Right renal cortex interstitium (tissue), 3 donors: Measurements from ENCODE around the gene ZNF417. TPM values are rescaled to one million over a fixed set of nuclear protein-coding genes. Genes with fewer than 3 reads are reported as not detected.
"Not testable (repeated sequence)": the region's sequence is repeated elsewhere in the genome, so short reads cannot be mapped to it uniquely, and the experiment has no call there.

Experiments used
- DNase-seq, 3 donors: peaks; one replicate each; pipeline ENCODE4 v3.0.0-alpha.2; 2013; ENCODE audit warnings: low read depth in 3 of 3, low spot score in 2 of 3
- polyA plus RNA-seq, 3 donors: library from polyadenylated mRNA; unstranded; fragments of 120-200 nt; gene quantifications; one replicate each; pipeline ENCODE4 v1.2.1, GENCODE V29; 2013; ENCODE audit not compliant: insufficient read length in 3 of 3

Gene ZNF417
- polyA plus RNA-seq = 10 to 100 TPM; 20.3 to 29.4 (median 23.3) TPM

DNA sequence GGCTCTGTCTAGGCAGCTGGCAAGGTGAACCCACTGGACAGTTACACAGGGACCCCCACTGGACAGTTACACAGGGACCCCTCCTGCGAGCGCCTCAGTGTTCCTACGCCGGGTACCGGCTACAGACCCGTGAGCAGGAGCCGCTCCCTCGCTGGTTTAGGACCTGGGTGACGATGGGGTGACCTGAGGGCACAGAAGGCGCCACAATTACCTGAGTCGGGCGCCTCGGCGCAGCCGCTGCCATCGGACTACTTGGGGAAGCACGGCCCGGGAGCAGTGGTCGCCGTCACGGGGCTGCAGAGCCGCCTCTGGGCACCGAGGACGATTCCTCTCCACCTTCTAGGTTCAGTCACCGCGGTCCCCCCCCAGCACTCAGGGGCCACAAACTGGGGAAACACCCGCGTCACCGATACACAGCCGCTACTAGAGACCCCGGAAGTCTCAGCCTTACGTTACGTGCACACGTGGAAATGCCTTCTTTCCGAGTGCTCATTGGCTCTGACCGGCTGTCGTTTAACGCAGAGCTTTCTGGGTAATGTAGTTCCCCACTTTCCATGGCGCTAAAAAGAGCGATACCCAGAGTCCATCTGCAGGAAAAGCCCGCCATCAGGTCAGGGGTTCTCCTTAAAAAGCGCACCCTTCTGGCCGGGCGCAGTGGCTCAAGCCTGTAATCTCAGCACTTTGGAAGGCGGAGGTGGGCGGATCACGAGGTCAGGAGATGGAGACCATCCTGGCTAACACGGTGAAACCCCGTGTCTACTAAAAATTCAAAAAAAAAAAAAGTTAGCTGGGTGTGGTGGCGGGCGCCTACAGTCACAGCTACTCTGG, at the start of gene ZNF417:
Gene ZNF417 (minus strand): TSS at position 425 of the 828 bp plus-strand sequence. CDS start 181 bp downstream, at position 244.
- DNase-seq = peak; percentile 91 to 93 (median 92)

- no peak for DNase-seq
These were observed 48.4 kb upstream of the ZNF417 start for GRCh38 chr19:57964761-57965160.

DNA sequence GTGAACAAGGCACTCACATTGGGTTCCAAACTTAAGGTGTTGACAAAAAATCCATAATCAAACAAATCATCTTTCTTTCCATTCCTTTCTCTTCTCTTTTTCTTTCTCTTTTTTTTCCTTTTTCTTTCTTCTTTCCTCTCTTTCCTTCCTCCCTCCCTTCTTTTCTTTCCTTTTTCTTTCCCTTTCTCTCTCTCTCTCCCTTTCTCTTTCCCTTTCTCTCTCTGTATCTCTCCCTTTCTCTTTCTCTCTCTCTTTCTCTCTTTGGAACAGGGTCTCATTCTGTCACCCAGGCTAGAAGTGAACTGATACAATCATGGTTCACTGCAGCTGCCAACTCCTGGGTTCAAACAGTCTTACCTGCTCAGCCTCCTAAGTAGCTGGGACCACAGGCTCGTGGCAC, 45.4 kb upstream of the ZNF417 start:
- DNase-seq = no peak

DNA sequence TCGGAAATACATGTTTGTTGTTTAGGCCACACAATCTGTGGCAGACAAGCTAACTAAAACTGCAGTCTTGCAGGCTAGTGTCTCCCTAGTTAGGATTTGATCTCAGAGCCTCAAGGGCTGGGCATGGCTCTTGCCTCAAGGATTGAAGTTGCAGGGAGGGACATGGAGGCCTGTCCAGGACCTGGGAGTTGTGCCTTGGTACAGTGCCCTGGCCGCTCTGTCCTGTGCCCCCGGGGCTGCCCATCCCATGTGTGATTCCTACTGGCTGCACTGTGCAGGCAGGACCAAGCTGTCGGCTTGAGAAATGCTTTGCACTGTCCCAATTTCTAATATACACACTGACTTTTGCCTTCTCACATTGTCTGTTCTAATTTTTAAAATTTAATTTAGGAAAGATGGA, 38.6 kb upstream of the ZNF417 start:
- DNase-seq = no peak

- DNase-seq = no peak
These were observed 33.3 kb upstream of the ZNF417 start for GRCh38 chr19:57949702-57950101.

DNA sequence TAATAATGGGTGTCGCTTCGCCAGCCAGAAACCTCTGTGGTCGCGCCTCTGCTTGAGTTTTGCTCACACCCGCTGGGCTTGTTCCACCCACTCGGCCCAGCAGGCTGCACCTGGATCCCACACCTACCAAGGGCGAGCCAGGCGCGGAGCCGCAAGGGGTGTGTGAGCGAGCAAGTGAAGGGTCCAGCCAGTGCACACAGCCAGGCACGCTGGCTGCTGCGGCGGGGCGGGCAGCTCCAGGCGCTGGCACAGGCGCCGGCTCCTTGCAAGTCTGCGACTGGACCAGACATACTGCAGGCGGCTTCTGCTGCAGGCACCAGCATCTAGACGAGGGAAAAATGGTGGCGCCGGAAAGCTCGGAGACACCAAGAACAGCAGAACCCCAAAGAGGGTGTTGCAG, 32.9 kb upstream of the ZNF417 start:
- DNase-seq = no peak

DNA sequence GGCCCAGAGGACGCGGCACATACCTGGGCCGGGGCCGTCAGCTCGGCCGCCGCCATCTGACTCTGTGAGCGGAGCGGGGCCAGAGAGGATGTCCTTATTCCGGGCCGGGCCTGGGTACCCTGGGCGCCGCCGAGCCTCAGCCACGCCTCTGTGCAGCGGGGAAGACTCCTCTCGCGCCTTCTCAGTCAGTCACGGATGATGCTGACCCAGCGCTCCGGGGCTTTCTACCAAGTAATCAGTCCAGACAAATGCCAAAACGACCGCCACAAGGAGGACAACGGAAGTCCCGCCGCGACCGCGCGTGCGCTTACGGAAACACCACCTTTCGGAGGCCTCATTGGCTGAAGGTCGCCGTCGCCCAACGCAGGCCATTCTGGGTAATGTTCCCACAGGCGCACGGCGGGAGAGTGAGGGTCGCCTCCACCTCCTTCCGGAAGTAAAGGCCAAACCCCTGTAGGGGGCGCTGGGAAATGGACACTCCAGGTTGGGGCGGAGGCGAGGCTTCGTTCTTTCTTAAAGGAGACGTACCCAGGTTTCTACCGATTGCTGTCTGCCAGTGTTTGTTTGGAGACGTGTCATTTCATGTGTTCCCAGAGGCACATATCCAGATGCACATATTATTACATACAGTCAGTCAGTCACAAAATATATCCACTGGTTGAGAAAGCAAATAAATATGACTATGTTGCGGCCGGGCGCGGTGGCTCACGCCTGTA, 31.2 kb upstream of the ZNF417 start, which contains the start of gene ZNF256:
Gene ZNF256 (minus strand): TSS at position 288 of the 716 bp plus-strand sequence. CDS start 232 bp downstream, at position 56.
- DNase-seq = peak; percentile 89 to 95 (median 92)

DNA sequence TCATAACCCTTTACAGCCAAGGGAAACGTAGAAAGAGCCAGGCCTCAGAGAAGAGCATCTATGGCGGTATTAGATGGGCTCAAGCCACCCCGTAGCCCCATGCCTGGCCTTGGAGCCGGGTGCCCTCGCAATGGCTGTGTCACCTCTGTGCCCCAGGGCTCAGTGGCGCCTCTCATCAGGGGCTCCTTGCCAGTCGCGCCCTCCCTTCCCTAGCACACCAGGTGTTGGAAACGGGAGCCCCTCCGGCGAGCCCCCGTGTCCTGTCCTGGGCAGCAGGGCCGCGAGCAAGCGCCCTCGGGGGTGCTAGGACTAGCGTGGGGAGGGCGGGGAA, 30.7 kb upstream of the ZNF417 start:
- DNase-seq = no peak

GRCh38 chr19:57946316-57946715, 29.9 kb upstream of the ZNF417 start:
- DNase-seq = no peak

- no peak for DNase-seq
These were observed 25.2 kb upstream of the ZNF417 start for GRCh38 chr19:57941593-57941992.

DNA sequence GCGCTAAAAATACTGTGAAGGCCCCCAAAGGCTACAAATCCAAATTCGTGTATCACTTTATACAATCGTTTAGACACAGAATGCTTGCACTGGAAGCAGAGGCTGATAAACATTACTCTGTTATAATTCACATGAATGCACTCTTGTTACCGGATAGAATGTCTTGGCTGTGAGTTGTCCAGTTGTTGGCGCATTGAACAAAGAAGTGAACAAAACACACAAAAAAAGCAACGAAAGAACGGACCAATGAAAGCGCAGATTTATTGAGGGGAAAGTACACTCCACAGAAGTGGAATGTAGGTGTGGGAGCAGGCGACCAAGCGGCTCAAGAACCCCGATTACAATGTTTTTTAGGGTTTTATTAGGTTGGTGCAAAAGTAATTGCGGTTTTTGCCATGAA, 19.3 kb upstream of the ZNF417 start:
- DNase-seq = no peak

- peak; percentile 62 to 80 (median 65) for DNase-seq
These were observed 18.7 kb upstream of the ZNF417 start, which contains the start of gene ZNF418 for GRCh38 chr19:57934820-57935665. Gene ZNF418 (minus strand): TSS chr19:57935402. CDS start chr19:57933822, 1,580 bp downstream.

DNA sequence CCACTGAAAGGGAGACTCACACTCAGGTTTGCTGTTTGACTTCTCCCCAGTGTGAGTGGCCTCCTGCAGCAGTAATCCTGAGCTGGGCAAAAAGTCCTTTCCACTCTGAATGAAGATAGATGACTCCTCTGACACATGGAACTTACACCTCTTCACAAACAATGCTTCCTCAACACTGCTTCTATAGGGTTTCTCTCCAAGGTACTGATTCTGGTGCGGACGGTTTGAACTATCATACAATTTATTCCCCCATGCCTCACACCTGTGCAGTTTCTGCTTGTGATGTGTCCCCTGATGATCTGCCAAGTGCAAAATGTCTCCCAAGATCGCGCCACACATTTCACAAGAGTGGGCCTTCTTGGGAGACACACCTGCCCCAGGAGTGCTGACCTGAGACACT, 11.2 kb upstream of the ZNF417 start:
- DNase-seq = no peak

GRCh38 chr19:57914531-57914930, 1.9 kb downstream of the ZNF417 start:
- DNase-seq = no peak

GRCh38 chr19:57907394-57907793, 9.0 kb downstream of the ZNF417 start:
- DNase-seq = no peak

DNA sequence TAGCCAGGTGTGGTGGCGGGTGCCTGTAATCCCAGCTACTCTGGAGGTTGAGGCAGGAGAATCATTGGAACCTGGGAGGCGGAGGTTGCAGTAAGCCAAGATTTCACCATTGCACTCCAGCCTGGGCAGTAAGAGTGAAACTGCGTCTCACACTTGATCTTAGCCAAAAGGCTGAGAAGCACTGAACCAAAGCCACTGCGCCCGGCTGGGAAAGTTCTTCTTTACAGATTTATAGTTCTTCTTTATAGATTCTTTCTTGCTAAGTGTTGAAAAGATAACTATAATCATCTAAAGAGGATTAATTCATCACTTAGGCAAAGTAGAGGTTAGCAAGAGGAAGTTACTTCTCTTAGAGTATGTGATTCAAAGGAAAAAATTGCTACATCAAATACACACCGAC, 11.1 kb downstream of the ZNF417 start:
- no peak for DNase-seq

DNA sequence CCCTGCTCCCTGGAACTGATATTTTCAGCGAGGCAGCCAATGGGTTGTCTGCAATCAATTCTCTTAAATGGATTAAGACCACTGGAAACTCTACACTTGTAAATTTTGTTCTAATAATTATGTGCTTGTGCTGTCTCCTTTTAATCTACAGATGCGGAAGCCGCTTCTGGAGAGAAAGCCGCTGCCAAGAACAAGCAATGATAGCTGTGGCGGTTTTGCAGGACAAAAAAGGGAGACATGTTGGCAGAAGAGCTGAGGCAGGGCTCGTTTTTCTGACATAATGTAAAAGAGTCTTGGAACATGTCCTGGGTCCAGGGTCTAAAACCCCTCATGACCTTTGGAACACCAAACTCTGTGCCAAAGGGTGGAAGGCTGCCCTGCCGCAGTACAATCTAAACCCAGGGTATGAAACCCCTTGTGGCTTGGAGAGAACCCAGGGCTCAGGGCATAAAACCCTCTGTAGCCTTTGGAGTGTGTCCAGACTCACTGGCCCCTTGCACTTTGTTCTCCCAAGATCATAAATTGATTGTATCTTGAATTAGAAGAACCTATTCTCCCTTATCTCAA, 12.7 kb downstream of the ZNF417 start:
- no peak for DNase-seq

GRCh38 chr19:57900311-57900710, 16.1 kb downstream of the ZNF417 start:
- no peak for DNase-seq

GRCh38 chr19:57890706-57891105, 25.7 kb downstream of the ZNF417 start:
- not testable (repeated sequence) for DNase-seq

- peak; percentile 73 to 83 (median 81) for DNase-seq
These were observed 27.7 kb downstream of the ZNF417 start, which contains the start of gene ZNF814 for GRCh38 chr19:57888560-57889231. Gene ZNF814 (minus strand): TSS chr19:57889037. CDS start chr19:57888802, 235 bp downstream.
